NT2/D1 (cell line): ENCODE data around the gene AGBL1.

ENCODE experiments used
- SUZ12 ChIP-seq: IDR thresholded peaks from 2 replicates; pipeline ENCODE4 v1.6.1; 2011; ENCODE audit not compliant: insufficient read length, insufficient read depth; ENCODE audit errors: extremely low read depth
- YY1 ChIP-seq: IDR thresholded peaks from 2 replicates; pipeline ENCODE4 v1.6.1; 2011; ENCODE audit not compliant: insufficient read length, insufficient read depth
- ZNF274 ChIP-seq: IDR thresholded peaks from 2 replicates; pipeline ENCODE4 v1.6.1; 2011; ENCODE audit warnings: mild to moderate bottlenecking, low read depth, low read length

DNA sequence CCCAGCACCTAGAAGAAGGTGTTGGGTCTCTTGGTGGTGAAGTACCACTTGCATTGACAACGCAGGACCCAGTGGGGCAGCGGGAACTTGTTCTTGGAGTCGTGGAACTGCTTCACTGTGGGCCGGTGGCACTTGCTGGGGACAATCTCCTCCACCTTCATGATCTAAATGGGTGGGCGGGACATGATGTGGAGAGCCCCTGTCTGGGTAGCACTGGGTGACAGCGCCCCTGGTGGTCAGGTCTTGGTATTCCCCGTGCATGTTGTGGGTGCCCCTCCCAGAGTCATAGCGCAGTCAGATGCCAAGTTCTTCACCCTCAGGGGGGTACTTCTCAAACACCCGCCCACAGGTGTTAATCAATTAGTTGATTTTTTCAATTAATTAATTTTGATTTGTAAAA is 60.2 kb downstream of the AGBL1 start:
- TF ChIP-seq YY1 (no peak), ZNF274 (no peak), SUZ12 (no peak)
